ENCODE results near the gene DDX23. TPM values are rescaled to one million over a fixed set of nuclear protein-coding genes. Genes with fewer than 3 reads are reported as not detected.
"Not testable (repeated sequence)": the region's sequence is repeated elsewhere in the genome, so short reads cannot be mapped to it uniquely, and the experiment has no call there.

DDX23 gene
- total RNA-seq, 2 donors from 2014 or later: 98.5 to 108 TPM

DNA sequence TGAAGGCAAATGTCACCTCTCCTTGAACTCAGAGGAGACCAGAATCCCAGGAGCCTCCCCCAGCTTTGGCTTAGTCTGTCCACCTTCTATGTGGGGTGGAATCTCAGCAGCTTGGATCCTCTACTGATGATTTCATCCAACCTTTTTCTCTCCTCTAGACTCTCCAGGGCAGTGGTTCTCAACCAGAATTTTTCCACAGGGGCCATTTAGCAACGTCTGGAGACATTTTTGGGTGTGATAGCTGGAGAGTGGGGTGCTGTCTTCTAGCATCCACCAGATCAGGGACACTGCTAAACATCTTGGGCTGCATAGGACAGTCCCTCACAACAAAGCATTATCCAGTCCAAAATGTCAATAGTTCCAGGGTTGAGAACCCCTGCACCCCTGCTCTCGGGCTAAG, 4.4 kb upstream of the DDX23 start:
- Histone ChIP-seq H3K4me1 (ENCODE audit: control insufficient read depth, insufficient read depth, low read length) (no peaks in the 10 kb centered on the region), H3K27ac (ENCODE audit: low read depth, low read length) (no peak overlapping the region), H3K36me3 (ENCODE audit: control insufficient read depth, insufficient read depth, low read length) (no peaks in the 10 kb centered on the region), H3K9ac (ENCODE audit: extremely low read depth, low read length, poor library complexity, severe bottlenecking) (no peak overlapping the region), H3K9me3 (ENCODE audit: control insufficient read depth, low read length) (no peaks in the 10 kb centered on the region), H3K27me3 (ENCODE audit: control insufficient read depth, insufficient read depth, low read length, poor library complexity, severe bottlenecking) (no peaks in the 10 kb centered on the region), H3K4me3 (ENCODE audit: low read length) (no peak overlapping the region)
- H3K36me3 Mint-ChIP-seq (ENCODE audit: low read depth): peaks cover 18% of the 10 kb centered on the region
- WGBS, 2 experiments (ENCODE audit: insufficient coverage in 1 of 2, insufficient read length in 1 of 2): 85% methylated on average over 2 of the region's 2 CpGs; no CpG with 5 or more reads in 1 of the 2 experiments
- H3K27ac Mint-ChIP-seq: no peak overlapping the region
- peaks cover 6% of the 10 kb centered on the region for H3K4me1 Mint-ChIP-seq
- H3K27me3 Mint-ChIP-seq (ENCODE audit: insufficient read depth): no peaks in the 10 kb centered on the region
- TF ChIP-seq, protein P1, sequence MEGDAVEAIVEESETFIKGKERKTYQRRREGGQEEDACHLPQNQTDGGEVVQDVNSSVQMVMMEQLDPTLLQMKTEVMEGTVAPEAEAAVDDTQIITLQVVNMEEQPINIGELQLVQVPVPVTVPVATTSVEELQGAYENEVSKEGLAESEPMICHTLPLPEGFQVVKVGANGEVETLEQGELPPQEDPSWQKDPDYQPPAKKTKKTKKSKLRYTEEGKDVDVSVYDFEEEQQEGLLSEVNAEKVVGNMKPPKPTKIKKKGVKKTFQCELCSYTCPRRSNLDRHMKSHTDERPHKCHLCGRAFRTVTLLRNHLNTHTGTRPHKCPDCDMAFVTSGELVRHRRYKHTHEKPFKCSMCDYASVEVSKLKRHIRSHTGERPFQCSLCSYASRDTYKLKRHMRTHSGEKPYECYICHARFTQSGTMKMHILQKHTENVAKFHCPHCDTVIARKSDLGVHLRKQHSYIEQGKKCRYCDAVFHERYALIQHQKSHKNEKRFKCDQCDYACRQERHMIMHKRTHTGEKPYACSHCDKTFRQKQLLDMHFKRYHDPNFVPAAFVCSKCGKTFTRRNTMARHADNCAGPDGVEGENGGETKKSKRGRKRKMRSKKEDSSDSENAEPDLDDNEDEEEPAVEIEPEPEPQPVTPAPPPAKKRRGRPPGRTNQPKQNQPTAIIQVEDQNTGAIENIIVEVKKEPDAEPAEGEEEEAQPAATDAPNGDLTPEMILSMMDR (conservative IDR thresholded peaks at IDR 0.05): no peak
- H3K9me3 Mint-ChIP-seq: no peaks in the 10 kb centered on the region
- no peak overlapping the region for H3K4me3 Mint-ChIP-seq
- DNase-seq: no peak

DNA sequence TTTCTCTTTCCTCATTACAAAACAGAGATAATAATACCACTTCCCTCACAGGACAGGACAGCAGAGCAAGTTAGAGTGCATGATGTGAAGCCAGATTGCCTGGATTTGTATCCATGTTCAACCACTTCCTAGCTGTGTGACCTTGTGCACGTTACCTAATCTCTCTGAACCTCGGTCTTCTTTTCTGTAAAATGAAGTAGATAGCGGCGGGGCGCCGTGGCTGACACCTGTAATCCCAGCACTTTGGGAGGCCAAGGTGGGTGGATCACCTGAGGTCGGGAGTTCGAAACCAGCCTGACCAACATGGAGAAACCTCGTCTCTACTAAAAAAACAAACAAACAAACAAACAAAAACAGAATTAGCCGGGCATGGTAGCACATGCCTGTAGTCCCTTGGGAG, 3.0 kb upstream of the DDX23 start:
- Mint-ChIP-seq H3K4me1 (peaks cover 14% of the 10 kb centered on the region), H3K36me3 (ENCODE audit: low read depth) (peaks cover 14% of the 10 kb centered on the region)
- H3K27ac Mint-ChIP-seq; H3K9me3 Mint-ChIP-seq; H3K4me1 ChIP-seq (ENCODE audit: control insufficient read depth, insufficient read depth, low read length); H3K4me3 ChIP-seq (ENCODE audit: low read length); DNase-seq; H3K9ac ChIP-seq (ENCODE audit: extremely low read depth, low read length, poor library complexity, severe bottlenecking); H3K27me3 ChIP-seq (ENCODE audit: control insufficient read depth, insufficient read depth, low read length, poor library complexity, severe bottlenecking); H3K27me3 Mint-ChIP-seq (ENCODE audit: insufficient read depth); H3K9me3 ChIP-seq (ENCODE audit: control insufficient read depth, low read length); H3K27ac ChIP-seq (ENCODE audit: low read depth, low read length); H3K4me3 Mint-ChIP-seq; H3K36me3 ChIP-seq (ENCODE audit: control insufficient read depth, insufficient read depth, low read length): not testable (repeated sequence)
- WGBS, 2 experiments (ENCODE audit: insufficient coverage in 1 of 2, insufficient read length in 1 of 2): 91 to 100% methylated on average over 1 to 10 of the region's 10 CpGs

GRCh38 chr12:48854488-48854887, 2.5 kb upstream of the DDX23 start:
- WGBS, 2 experiments (ENCODE audit: insufficient coverage in 1 of 2, insufficient read length in 1 of 2): 90% methylated on average over 4 of the region's 4 CpGs; no CpG with 5 or more reads in 1 of the 2 experiments
- no peak overlapping the region for H3K4me3 Mint-ChIP-seq
- no peaks in the 10 kb centered on the region for H3K4me1 ChIP-seq (ENCODE audit: control insufficient read depth, insufficient read depth, low read length)
- TF ChIP-seq, protein P1 (conservative IDR thresholded peaks at IDR 0.05): no peak
- no peak overlapping the region for H3K4me3 ChIP-seq (ENCODE audit: low read length)
- H3K4me1 Mint-ChIP-seq: peaks cover 14% of the 10 kb centered on the region
- no peak overlapping the region for H3K27ac Mint-ChIP-seq
- no peaks in the 10 kb centered on the region for H3K9me3 ChIP-seq (ENCODE audit: control insufficient read depth, low read length)
- peaks cover 16% of the 10 kb centered on the region for H3K36me3 Mint-ChIP-seq (ENCODE audit: low read depth)
- no peaks in the 10 kb centered on the region for H3K27me3 ChIP-seq (ENCODE audit: control insufficient read depth, insufficient read depth, low read length, poor library complexity, severe bottlenecking)
- H3K9ac ChIP-seq (ENCODE audit: extremely low read depth, low read length, poor library complexity, severe bottlenecking): no peak overlapping the region
- no peak for DNase-seq
- H3K9me3 Mint-ChIP-seq: no peaks in the 10 kb centered on the region
- no peaks in the 10 kb centered on the region for H3K27me3 Mint-ChIP-seq (ENCODE audit: insufficient read depth)
- no peak overlapping the region for H3K27ac ChIP-seq (ENCODE audit: low read depth, low read length)
- H3K36me3 ChIP-seq (ENCODE audit: control insufficient read depth, insufficient read depth, low read length): peaks cover 8% of the 10 kb centered on the region

All from endodermal cell (in vitro differentiated cells).